ENCODE results near the gene SLCO2A1.

Gene SLCO2A1

DNA sequence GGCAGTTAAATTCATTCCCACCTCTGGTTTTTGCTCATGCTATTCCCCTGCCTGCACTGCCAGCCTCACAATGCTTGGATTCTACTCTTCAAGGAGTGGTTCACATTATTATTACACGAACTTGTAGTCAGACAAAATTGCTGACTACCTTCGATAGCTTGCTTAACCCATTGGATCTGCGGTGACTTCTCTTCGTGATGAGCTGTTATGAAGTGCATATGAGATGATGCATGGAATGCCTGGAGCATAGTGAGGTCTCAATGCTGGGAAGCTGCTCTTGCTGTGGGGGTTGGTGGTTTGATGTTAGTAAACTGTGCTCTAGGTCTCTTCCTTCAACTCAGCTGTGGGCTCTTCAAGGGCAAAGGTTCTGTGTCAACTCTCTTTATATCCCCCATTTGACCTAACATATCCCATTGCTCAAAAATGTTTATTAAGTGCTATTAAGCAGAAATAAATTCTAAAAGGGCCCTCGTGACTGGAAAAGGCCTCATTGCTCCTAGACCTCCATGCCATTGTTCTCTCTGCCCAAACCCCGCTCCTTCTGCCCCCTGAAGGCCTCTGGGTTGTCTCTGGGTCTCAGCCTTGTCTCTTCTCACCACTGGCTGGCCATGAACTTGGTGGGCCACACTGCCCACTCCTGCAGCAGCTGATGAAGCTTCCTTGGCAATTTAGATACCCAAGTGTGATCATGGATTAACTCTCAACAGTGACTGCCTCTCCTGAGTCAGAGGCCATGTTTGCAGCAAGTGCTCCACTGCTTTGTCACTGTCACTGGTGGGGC is 4.5 kb upstream of the SLCO2A1 start:
- no peak for ATAC-seq

DNA sequence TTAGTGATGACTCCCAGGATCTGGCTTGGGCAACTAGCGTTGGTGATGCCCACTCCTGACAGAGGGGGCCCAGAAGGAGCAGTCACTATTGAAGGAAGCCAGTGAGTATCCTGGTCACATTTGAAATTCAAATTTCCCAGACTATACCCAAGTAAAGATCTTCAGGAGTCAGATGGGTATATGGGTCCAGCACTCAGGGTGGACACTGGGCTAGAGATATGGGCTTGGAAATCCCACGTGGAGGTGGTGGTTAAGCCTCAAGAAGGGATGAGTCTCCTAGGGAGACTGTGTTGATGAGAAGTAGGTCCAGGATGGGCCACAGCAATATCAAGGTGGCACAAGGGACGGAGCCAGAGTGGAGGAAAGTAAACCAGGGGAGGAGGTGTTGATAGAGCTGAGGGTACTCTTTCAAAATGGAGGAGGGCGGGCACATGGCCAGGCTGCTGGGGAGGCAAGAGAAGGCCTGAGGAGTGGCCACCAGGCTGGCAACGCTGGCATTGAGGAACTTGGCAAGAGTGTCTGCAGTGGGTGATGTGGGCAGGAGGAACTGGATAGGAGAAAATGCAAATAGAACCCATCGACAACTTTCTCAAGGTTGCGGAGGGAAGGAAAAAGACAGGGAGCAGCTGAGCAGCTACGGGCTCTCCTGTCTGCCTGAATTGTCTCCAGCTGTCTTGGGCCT is 3.7 kb upstream of the SLCO2A1 start:
- ATAC-seq = no peak

DNA sequence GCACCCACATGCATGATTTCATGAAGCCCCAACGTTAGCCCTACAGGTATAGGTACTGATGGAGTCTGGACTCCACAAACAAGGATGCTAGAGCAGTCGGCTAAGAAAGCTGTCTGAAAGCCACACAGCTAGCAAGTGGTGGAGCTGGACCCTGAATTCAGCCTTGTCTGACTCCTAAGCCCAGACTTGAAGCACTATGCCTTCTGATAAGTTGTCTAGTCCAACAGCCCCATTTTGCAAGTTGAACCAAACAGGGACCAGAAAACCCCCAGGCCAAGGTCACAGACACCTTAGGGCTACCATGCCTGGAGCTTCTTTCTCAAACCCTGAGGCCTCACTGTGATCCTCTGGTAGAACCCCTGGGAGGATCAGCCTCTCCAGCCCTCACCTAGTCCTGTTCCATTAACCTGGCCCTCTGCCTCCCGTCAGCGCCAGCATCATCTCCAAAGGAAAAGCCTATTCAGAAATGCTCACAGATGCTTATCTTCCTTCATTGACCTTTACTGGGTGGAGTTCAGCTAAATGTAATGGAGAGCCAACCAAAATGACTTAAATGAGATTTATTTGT is 1.7 kb upstream of the SLCO2A1 start:
- no peak for ATAC-seq

DNA sequence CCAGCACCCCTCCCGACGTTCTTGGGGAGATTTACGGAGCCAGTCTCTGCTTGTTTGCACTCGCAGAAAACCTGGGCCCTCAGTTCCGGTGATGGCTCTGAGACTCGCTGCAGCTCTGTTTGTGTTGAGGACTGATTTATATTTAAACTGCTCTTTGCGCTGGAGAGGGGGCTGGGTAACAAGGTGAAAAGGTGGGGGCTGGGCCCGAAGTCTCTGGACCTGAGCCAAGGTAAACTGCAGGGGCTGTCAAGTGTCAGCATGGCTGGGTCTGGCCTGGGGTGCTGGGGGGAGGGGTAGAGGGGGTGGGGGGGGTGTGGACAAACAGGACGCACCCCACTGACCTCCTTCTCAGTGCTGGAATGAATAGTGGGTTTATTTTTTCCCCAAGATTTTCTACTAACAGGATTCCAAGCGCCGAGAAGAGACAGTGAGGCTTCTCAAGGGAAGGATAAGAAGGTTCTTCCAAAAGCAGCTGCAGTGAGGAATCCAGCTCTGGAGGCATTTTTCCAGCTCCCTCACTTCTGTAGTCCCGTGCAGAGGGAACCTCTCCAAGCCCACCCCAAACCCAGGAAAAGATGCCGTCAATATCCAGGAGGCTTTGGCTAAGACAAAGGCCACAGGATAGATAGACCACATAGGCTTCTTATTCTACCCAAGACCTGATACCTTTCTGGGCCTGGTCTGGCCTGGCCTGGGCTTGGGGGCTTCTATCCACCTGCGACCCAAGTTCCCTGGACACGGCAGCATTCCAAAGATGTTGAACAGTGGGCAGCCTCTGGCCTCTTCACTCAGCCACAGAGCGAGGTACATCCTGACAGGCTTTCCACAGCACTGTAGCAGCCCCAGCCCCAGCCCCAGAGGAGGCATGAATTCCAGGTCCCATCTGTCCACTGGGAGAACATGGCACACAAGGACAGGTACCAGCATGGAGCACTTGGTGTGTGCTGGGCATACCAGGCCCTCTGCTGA is 938 bp upstream of the SLCO2A1 start:
- ATAC-seq = no peak

DNA sequence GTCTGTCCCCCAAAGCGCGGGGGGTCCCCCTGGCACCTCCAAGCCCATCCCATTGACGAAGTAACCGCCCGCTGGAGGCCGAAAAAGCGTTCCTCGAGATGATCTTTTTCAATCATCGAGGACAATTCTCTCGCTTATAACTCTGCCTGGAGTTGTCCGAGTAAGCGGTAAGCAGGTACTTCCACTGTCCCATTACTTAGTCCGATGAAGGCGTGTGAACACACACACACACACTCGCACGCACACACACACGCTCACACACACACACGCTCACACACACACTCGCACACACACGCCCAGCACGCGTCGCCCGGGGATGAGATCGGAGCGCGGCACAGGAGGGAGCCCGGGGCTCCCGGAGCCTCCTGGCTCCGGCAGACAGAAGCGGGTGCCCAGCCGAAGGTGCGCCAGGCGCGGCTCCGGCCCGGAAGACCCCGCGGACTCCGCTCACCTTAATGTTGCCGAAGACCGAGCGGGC is 430 bp downstream of the SLCO2A1 start:
- no peak for ATAC-seq

DNA sequence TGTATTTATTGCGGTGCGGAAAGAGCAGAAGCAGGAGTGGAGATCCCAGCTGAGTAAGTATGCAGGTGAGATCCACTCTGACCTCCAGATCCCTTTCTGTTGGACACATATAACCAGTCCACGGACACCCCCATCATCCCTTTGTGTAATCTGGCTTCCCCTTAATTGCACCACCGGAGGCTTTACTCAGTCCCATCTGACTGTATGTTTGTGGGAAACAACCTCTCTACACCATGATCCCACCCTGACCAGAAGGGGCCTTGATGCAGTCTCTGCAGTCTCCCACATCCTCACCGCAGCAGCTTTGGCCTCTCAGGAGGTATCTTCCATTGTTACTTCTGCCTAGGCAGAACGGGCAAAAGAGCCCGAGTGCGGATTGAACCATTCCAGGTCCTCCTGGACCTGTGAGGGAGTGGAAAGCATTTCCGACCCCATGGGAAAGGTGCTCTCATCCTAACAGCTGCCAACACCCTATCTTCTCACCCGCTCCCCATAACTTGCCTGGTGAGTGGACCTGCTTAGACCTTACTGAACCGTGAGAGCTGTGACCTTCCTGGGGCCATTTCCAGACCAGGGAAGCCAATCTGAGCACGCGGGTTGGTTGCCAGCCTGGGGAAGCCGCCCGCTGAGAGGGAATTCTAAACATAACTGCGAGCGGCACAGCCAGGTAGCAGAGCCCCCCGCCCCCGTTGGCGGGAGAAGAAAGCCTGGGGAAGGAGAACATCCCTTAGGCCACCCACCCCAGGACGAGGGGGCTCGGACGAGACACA is 1.1 kb downstream of the SLCO2A1 start:
- no peak for ATAC-seq

DNA sequence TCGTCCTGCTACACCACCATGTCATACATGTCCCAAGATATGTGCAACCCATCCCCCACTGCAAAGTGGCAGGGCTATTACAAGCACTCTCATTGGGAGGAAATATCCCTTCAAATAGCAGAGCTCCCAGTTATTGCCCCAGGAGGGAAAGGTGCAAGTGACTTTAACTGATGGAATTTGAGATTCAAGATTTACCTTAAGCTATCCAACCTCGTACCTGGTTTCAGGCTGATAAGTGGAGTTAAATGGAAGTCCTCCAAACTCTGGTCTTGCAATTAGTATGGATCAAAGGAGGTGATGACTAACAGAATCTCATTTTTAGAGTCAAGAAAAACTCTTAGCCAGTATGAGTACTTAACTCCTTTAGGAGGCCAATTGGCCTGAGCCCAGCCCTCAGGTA is 2.1 kb downstream of the SLCO2A1 start:
- no peak for ATAC-seq

DNA sequence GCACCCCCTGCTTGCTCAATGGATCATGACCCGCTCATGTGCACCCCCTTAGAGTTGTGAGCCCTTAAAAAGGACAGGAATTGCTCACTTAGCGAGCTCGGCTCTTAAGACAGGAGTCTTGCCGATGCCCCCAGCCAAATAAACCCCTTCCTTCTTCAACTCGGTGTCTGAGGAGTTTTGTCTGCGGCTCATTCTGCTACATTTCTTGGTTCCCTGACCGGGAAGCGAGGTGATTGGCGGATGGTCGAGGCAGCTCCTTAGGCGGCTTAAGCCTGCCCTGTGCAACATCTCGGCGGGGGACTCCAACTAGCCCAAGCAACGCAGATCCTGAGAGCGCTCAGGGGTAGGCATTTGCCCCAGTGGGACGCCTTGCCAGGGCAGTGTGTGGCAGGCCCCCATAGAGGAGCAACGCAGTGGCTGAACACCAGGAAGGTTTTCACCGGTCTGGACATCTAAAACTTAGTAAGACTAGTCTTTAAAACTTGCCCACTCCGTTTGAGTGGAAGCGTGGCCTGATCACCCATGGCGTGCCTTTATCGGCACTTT is 9.5 kb downstream of the SLCO2A1 start:
- ATAC-seq = no peak

DNA sequence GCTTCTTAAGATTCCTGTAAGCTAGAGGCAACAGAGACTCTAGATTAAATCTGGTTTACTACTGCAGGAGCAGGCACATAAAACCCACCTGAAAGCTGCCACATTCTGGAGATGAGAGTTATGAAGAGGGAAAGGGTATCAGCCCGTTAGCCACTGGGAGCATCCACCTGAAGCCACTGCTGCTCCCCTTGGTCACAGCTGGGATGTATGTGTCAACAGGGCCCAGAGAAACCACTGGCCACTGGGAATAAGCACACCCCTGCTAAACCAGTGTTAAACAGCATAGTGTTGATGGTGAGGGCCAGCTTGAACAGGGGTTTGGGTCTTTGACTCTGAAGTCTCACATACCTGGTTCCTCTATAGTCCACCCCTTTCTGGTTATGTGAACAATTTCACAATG is 10.9 kb downstream of the SLCO2A1 start:
- no peak for ATAC-seq

DNA sequence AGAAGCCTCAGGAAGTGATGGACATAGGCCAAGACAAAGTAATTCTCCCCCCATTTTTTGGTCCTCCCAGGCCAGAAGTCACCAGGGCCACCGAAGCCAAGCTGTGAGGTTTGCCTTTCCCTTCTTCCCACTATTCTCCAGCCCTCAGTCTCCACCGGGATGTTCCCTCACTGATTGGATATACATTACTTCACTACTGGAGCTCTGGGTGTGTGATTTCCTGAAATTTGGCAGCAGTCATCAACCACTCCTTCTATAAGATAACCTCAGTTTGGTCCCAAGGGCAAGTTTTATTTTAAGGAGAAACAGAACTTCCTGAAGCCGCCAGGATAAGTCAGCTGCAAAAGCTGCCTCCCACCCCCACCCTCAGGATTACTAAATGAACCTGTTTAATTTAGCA is 11.3 kb downstream of the SLCO2A1 start:
- ATAC-seq = no peak

DNA sequence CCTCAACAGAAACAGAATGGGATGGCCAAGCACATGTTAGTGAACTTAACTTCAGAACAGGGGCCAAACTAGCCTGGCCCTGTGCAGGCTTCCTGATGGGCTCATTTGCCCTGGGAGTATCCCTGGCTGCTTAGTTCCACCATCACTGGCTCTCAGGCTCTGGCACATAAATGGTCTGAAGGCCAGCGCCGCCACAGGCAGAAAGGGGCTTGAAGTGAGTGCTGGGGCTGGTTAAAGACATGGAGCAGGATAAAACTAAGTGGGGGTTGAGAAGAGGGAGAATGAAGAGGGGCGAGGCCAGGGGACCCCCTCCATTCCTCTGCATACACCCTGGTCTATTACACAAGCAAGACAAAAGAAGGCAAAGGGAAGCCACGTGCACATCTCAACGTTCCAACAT is 12.2 kb downstream of the SLCO2A1 start:
- ATAC-seq = no peak

DNA sequence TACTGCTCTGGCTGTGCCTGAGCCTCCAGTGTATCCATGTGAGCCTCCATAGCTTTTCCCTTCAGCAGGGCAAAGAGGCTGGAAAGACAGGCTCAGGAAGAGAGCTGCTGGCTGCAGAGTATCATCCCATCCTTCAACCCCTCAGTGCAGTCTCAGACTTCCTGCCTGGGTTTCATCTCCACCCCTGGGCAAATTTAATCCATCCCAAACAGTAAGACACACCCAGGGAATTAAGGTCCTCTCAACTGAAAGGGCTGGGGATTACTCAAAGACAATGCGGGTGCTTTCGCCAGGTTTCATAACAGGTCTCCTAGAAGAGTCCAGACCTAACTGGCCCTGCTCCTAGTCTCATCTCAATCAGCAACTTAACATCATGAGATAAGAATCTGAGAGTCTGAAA is 15.5 kb downstream of the SLCO2A1 start:
- ATAC-seq = no peak

DNA sequence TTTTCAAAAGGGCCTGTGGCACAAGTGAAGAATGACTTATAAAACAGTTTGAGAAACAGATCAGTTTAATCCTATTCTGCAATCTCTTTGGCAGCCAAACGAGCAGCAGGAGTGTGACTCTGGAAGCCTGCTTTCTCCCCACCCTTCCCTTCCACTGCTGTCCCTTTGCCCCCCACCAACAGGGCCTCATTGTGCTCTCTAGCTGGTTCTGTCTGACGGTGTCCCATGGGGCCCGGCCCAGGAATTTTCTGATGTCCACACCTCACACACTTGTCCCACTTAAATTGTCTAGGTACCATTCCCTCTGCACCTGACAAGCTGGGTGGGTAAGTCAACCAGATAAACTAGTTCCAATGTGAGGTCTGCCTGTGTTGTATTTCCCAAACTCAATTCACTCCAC is 16.4 kb downstream of the SLCO2A1 start:
- no peak for ATAC-seq

DNA sequence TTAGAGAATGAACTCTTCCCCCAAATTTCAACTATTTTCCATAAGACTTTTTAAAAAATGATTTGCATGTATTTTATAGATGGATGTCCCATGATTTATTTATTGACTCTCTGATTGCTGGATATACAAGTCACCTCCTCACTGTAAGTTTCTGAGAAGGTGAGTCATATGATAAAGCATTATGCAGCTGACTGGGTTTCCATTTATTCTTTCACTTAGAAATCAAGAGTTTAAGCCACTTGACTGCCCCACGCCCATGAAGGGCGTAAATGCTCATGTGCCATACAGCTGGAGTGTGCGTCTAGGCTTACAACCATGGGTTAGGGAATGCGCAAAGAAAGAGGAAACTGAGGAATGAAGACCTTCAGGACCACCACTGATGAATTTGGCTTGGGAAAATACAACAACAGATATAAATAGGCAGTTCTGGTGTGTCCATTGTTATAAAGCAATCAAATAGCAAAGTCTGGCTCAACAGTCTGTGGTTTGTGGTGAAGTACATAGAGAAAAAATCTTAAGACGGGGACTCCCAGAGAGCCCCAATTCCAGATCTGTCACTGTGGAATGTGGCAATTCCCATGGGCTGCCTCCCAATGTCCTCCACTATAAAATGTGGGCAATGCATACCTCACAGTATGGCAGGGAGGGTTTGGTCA is 20.3 kb downstream of the SLCO2A1 start:
- ATAC-seq = no peak

DNA sequence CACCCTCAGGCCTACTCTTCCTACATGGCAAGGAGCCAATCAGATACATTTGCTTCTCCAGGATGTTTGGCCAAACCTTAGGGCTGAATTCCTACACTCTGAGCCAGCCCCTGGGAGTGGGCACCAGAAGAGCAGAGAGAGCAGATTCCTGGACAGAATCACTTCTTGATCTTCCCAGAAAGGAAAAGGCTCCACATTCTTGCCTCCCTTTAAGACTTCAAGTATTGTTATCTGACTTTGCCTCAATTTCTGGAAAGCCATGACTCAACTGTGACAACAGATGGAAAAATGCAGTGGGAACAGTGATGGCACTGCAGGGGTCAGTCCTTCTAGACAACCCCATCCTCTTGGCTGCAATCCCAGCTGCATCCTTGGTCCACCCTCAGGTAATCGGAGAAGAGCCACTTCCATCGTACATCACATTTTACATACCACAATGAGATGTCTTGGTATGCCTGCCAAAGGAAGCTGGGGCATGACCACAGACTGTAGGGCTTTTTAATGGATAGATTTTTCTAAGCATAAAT is 21.0 kb downstream of the SLCO2A1 start:
- no peak for ATAC-seq

DNA sequence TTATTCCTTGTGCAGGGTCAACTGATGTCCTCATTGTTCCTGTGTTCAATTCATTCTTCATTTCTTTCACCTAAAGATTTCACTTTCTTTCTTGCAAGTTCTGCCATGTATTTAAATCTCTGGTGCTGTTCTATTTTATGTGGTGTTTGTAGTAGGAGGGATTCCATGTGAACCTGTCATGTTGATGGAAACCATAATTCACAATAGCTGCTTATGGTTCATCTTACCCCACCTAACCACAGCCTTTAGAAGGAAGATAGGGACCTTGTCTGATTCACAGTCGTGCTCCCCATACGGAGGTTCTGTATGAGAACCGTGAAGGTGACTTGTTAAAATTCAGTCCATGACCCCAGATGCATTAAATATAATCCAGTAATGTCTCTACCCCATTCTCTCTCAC is 21.9 kb downstream of the SLCO2A1 start:
- no peak for ATAC-seq

DNA sequence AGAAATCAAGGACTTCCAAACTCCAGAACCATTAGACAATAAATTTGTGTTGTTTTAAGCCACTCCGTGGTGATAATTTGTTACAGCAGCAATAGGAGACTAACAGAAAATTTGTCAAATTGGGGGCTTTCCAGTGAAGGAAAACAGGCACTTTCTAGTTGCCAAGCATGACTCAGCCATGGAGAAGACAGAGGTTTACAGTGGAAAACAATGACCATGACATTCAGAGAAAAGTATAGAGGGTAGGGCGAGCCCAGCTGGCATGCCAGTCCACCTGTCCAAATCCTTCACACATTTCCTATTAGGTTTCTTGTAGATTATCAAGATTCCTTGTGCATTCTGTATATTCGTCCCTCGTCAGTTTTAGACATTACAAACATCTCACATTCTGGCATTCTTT is 24.9 kb downstream of the SLCO2A1 start:
- ATAC-seq = no peak

DNA sequence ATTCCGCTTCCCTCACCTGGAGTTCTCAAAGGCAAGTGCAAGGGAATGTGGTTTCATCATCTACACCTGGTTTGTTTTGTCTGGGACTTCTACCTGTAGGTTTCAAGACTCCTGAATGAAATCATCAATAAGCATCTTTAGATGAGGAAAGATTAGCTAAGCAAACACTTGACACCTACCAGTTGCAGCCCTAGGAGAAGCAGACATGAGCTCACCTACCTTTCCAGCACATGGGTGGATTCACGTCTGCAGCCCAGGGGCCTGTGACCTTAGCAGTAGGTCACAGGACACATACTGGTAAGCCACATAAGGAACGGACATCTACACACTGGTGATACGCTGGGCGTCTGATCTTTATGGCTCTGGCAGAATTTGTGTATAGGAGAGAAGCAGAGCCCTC is 26.7 kb downstream of the SLCO2A1 start:
- ATAC-seq = no peak

DNA sequence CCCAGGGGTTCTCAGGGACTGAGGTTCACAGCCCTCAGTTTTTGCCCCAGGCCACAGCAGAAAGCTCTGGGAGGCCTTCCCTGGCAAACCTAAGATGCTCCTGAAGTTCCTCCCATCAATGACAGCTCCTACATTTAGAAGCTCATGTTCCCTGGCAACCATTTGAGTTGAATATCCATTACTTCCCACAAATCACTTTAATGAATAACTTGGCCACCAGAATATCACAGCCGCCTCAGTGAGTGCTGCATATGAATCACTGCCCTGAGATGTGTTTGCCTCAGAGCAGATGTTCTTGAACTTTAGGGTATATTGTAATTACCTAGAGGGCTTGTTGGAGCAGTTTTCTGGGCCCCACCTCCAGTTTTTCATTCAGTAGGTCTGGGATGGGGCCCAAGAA is 27.4 kb downstream of the SLCO2A1 start:
- ATAC-seq = no peak

DNA sequence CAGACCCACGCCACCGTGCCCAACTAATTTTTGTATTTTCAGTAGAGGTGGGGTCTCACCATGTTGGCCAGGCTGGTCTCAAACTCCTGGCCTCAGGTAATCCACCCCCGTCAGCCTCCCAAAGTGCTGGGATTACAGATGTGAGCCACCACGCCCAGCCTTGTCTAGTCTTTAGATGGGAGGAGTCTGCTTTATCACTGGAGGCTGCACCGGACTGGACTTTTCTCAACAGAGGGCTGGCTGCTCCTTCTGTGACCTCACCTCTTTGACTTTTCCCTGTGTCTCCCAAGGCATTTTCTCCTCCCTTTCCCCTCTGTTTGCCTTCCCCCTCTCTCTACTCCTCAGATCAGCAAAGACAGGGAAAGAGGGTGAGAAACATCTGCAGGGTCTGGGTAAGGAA is 28.5 kb downstream of the SLCO2A1 start:
- ATAC-seq = no peak

Data from activated CD4-positive, CD25-positive, alpha-beta regulatory T cell treated with anti-CD3 and anti-CD28 coated beads, Interleukin-2, amount 50 U/mL, for 24 hours (primary cell).